HTR-8/SVneo (cell line): ENCODE data around the gene ARMC12.
A peak's percentile ranks its signal among the peaks of the same experiment; 100 is the strongest.
"Not testable (repeated sequence)": the region's sequence is repeated elsewhere in the genome, so short reads cannot be mapped to it uniquely, and the experiment has no call there.

Experiments
- DNase-seq: peaks from one replicate; pipeline ENCODE4 v3.0.0; 2011; ENCODE audit warnings: low spot score, mixed read lengths; ENCODE audit not compliant: insufficient read length
- FAIRE-seq: peaks from 2 replicates; lab custom pipeline; 2011; peaks lifted over from hg19 to GRCh38; lab: Jason Lieb, UNC

Gene ARMC12

GRCh38 chr6:35736982-35737412, at the start of gene ARMC12:
TSS of gene ARMC12 (plus strand) at chr6:35737032. CDS start at chr6:35737109, 77 bp downstream.
- FAIRE-seq: no peak
- DNase-seq: no peak

GRCh38 chr6:35687658-35688604, 48.9 kb upstream of the ARMC12 start:
- no peak for FAIRE-seq
- DNase-seq: no peak

GRCh38 chr6:35688605-35689322, 48.1 kb upstream of the ARMC12 start, which contains the start of gene FKBP5:
TSS of gene FKBP5 (minus strand) at chr6:35688915. CDS start at chr6:35642824, 46,091 bp downstream.
- peak; percentile 92 for DNase-seq
- peak; percentile 95 for FAIRE-seq

GRCh38 chr6:35690006-35690405, 46.8 kb upstream of the ARMC12 start:
- not testable (repeated sequence) for FAIRE-seq, DNase-seq

GRCh38 chr6:35690484-35690883, 46.3 kb upstream of the ARMC12 start:
- FAIRE-seq (no peak), DNase-seq (no peak)

- FAIRE-seq (no peak), DNase-seq (no peak)
Observed at GRCh38 chr6:35691027-35691824, 45.6 kb upstream of the ARMC12 start.

GRCh38 chr6:35694462-35694861, 42.4 kb upstream of the ARMC12 start:
- DNase-seq (peak; percentile 64), FAIRE-seq (no peak)

- not testable (repeated sequence) for DNase-seq
Observed at GRCh38 chr6:35698430-35698829, 38.4 kb upstream of the ARMC12 start.

GRCh38 chr6:35698858-35699257, 38.0 kb upstream of the ARMC12 start:
- FAIRE-seq: no peak
- no peak for DNase-seq

More at GRCh38 chr6:35698430-35698829, 38.4 kb upstream of the ARMC12 start:
- not testable (repeated sequence) for FAIRE-seq

GRCh38 chr6:35703554-35703953, 33.3 kb upstream of the ARMC12 start:
- FAIRE-seq (no peak), DNase-seq (no peak)

- FAIRE-seq (no peak), DNase-seq (no peak)
Observed at GRCh38 chr6:35706468-35706867, 30.4 kb upstream of the ARMC12 start.

GRCh38 chr6:35707714-35708407, 29.0 kb upstream of the ARMC12 start:
- FAIRE-seq (no peak), DNase-seq (no peak)

- FAIRE-seq: no peak
Observed at GRCh38 chr6:35708585-35708984, 28.2 kb upstream of the ARMC12 start.

GRCh38 chr6:35710241-35710847, 26.5 kb upstream of the ARMC12 start:
- DNase-seq (no peak), FAIRE-seq (no peak)

More at GRCh38 chr6:35708585-35708984, 28.2 kb upstream of the ARMC12 start:
- no peak for DNase-seq

- FAIRE-seq: no peak
- DNase-seq: no peak
Observed at GRCh38 chr6:35711731-35712130, 25.1 kb upstream of the ARMC12 start.

GRCh38 chr6:35713006-35713767, 23.6 kb upstream of the ARMC12 start:
- DNase-seq: no peak

GRCh38 chr6:35716798-35717197, 20.0 kb upstream of the ARMC12 start:
- FAIRE-seq: no peak
- no peak for DNase-seq

More at GRCh38 chr6:35713006-35713767, 23.6 kb upstream of the ARMC12 start:
- no peak for FAIRE-seq
